Choroid plexus epithelial cell (primary cell): ENCODE data around the gene PMEL.

Source experiments
- DNase-seq: peaks from one replicate; pipeline ENCODE4 v3.0.0-alpha.2; 2010; ENCODE audit warnings: low read depth
- H3K4me3 ChIP-seq: 2 replicates; pipeline ENCODE4 v1.5.1; 2011; ENCODE audit warnings: low read depth, mild to moderate bottlenecking, control low read depth, low read length, moderate library complexity
- TF ChIP-seq, protein P1 (sequence below): conservative IDR thresholded peaks from 2 replicates; pipeline ENCODE4 v1.5.1; 2011; ENCODE audit warnings: low read depth, mild to moderate bottlenecking, control low read depth, inconsistent platforms, low read length, moderate library complexity

PMEL gene

DNA sequence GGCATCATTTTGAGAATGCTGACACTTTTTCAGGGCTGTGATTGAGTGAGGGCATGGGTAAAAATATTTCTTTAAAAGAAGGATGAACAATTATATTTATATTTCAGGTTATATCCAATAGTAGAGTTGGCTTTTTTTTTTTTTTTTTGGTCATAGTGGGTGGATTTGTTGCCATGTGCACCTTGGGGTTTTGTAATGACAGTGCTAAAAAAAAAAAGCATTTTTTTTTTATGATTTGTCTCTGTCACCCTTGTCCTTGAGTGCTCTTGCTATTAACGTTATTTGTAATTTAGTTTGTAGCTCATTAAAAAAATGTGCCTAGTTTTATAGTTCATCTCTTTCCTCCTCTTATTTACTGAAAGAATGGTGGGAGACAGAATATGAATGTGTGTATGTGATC lies 6.6 kb upstream of the PMEL start:
- peak overlapping the region; percentile 74 for H3K4me3 ChIP-seq
- TF ChIP-seq, protein P1, sequence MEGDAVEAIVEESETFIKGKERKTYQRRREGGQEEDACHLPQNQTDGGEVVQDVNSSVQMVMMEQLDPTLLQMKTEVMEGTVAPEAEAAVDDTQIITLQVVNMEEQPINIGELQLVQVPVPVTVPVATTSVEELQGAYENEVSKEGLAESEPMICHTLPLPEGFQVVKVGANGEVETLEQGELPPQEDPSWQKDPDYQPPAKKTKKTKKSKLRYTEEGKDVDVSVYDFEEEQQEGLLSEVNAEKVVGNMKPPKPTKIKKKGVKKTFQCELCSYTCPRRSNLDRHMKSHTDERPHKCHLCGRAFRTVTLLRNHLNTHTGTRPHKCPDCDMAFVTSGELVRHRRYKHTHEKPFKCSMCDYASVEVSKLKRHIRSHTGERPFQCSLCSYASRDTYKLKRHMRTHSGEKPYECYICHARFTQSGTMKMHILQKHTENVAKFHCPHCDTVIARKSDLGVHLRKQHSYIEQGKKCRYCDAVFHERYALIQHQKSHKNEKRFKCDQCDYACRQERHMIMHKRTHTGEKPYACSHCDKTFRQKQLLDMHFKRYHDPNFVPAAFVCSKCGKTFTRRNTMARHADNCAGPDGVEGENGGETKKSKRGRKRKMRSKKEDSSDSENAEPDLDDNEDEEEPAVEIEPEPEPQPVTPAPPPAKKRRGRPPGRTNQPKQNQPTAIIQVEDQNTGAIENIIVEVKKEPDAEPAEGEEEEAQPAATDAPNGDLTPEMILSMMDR, result no peak
- DNase-seq, result no peak

DNA sequence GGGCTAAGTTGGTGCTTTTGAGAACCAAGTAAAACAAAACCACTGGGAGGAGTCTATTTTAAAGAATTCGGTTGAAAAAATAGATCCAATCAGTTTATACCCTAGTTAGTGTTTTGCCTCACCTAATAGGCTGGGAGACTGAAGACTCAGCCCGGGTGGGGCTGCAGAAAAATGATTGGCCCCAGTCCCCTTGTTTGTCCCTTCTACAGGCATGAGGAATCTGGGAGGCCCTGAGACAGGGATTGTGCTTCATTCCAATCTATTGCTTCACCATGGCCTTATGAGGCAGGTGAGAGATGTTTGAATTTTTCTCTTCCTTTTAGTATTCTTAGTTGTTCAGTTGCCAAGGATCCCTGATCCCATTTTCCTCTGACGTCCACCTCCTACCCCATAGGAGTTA lies 6.2 kb upstream of the PMEL start:
- TF ChIP-seq, protein P1, result no peak
- peak; percentile 87 for DNase-seq
- H3K4me3 ChIP-seq, result peak overlapping the region; percentile 20

DNA sequence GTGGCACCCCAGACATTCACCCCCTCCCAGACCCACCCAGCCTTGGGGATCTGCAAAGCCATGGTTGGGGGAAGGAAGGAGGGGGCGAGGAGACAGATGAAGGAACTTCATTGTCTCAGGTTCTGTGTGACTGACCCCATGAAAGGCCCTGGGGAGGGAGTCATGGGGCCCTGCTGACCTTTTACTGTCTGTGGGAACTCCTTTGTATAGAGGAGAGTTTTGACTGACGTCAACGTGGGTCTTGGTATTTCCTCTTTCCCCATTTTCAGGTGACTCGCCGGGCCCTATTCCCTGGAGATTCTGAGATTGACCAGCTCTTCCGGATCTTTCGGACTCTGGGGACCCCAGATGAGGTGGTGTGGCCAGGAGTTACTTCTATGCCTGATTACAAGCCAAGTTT lies 4.9 kb upstream of the PMEL start:
- peak; percentile 40 for DNase-seq
- TF ChIP-seq, protein P1, result no peak
- H3K4me3 ChIP-seq, result no peak overlapping the region

DNA sequence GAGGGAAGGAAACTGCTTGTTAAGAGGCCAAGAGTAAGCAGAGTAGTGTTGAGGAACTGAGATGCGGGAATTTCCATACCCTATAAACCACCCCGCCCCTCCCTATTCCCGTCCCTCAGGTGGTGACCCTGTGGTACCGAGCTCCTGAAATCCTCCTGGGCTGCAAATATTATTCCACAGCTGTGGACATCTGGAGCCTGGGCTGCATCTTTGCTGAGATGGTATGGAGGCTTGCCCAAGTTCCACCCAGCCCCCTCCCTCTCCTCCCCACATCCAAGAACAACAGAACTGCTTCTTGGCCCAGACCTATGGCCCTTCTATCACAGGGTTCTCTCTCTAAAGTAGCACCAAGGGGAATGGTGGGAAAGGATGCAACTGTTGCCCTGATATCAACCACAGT lies 3.5 kb upstream of the PMEL start:
- DNase-seq, result no peak
- H3K4me3 ChIP-seq, result no peak overlapping the region
- TF ChIP-seq, protein P1, result no peak

DNA sequence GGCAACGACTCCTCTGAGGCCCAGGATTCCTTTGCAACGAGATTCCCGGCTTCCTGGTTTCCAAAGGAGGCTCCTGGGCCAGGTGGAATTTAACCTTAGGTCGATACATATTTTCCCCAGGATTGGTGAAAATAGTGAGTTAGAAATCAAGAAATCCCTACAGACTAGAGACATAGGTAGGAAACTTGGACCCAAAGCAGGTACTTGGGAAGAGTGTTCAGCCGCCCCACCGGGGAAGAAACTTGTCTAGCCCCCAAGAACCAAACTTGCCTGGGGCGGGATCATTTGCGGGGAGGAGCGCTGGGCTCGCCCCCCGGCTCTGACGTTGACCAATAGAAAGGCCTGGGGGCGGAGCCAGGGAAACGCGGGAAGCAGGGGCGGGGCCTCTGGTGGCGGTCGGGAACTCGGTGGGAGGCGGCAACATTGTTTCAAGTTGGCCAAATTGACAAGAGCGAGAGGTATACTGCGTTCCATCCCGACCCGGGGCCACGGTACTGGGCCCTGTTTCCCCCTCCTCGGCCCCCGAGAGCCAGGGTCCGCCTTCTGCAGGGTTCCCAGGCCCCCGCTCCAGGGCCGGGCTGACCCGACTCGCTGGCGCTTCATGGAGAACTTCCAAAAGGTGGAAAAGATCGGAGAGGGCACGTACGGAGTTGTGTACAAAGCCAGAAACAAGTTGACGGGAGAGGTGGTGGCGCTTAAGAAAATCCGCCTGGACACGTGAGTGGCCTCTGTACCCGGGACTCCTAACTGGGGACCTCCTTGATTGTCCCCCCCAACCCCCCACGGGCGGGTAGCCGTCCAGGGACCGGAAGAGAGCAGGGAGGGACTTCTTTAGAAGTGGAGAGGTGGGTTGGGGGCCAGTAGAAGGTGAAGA lies 803 bp upstream of the PMEL start, which contains the start of gene CDK2:
Gene CDK2 (plus strand): TSS at position 423 of the 874 bp plus-strand sequence. CDS start 179 bp downstream, at position 602.
- TF ChIP-seq, protein P1, result no peak
- DNase-seq, result peak; percentile 71
- peak within 1 kb of the TSS; percentile 87 for H3K4me3 ChIP-seq

DNA sequence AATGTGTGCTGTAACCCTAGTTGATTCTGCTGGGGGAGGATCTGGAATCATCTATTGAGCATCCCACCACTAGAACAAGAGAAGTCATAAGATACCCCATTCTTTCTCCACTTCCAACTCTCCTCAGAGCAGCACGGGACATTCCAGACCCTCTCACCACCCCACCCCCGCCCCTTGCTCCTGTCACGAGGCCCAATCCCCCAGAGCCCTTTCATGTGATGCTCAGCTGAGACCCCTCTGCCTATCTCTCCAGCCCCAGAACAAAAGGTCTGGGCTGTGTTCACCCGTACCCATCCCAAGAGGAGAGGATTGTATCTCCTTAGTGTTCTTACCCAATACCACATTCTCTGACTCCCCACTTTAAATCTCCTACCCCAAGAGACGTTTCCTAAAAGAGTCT lies 602 bp downstream of the PMEL start:
- DNase-seq, result no peak
- H3K4me3 ChIP-seq, result no peak overlapping the region
- TF ChIP-seq, protein P1, result no peak

DNA sequence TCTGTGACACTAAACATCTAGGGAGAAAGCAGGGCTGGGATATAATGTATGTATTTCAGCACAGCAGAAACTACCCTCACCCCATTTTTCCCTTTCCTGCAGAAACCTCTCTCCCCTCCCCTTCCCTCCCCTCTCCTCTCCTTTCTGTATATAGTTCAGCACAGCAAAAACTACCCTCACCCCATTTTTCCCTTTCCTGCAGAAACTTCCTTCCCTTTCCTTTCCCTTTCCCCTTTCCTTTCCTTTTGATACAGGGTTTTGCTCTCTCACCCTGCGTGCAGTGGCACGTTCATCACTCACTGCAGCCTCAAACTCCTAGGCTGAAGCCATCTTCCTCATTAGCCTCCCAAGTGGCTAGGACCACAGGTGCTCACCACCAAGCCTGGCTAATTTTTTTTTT lies 2.1 kb downstream of the PMEL start:
- no peak overlapping the region for H3K4me3 ChIP-seq
- no peak for DNase-seq
- TF ChIP-seq, protein P1, result no peak
